ENCODE results near the gene FGF21.

Gene FGF21

DNA sequence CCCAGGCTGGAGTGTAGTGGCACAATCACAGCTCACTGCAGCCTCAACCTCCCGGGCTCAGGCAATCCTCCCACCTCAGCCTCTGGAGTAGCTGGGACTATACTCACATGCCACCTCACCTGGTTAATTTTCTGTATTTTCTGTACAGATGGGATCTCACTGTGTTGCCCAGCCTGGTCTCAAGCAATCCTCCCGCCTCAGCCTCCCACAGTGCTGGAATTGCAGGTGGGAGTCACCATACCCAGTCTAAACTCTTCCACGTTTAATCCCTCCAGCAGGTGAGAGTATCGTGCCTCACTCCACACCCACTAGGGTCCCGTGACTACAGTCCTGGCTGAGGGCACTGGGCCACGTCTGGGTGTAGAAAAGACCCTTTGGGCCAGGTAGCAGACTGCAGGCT is 39.0 kb downstream of the FGF21 start:
- DNase-seq, result no peak

GRCh38 chr19:48795055-48795684 is 39.8 kb downstream of the FGF21 start:
- DNase-seq, result peak; percentile 96

GRCh38 chr19:48795685-48796070 is 40.4 kb downstream of the FGF21 start:
- no peak for DNase-seq

DNA sequence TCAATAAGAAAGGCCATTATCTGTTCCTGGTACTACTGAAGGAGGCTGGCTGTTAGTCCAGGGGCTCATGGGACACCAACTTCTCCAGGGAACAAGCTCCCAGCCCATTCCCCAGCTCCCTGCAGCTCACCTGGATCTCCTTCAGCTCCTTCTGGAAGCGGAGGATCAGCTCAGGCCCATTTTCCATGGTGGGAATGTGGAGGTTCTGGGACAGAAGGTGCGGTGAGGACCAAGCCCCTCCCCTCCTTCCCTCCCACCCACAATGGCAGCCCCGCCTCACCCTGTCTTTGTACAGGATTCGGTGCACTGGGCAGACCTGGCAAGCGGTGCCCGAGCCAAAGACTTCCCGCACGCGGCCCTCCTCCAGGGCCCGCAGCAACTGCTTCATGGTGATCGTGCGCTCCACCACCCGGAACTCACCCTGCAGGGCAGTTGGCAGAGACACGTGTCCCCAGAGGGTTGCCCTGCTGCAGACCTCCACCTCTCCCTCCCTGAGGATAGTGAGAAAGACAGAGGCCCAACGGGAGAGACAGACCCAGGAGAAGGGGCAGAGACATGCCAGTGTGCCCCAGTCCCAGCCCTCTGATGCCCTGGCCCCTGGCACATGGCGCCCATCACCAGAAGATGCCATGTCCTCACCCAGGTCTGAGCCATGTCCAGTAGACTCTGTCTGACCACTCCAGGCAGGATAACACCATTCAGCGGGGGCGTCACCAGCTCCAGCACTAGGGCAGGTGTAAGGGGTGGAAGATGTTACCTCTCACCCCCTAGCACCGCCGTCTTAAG is 41.2 kb downstream of the FGF21 start:
- DNase-seq, result no peak

DNA sequence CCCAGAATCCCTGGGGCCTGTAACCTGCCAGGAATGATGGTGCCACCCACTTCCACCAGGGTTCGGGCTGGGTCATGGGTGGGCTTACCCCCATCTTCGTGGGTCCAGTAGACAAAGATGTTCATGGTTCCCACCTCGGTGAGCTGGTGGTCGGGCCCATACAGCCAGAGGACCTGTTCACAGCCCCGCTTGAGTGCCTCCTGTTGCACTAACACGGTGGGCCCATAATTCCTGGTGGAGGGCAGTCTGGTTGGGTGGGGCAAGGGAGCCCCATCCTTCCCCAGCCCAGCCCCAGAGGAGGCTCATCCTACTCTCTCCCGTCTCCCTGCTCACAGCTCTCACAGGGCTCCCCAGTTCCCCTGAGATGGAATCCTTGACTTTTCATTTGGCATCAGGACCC is 41.8 kb downstream of the FGF21 start:
- DNase-seq, result no peak

DNA sequence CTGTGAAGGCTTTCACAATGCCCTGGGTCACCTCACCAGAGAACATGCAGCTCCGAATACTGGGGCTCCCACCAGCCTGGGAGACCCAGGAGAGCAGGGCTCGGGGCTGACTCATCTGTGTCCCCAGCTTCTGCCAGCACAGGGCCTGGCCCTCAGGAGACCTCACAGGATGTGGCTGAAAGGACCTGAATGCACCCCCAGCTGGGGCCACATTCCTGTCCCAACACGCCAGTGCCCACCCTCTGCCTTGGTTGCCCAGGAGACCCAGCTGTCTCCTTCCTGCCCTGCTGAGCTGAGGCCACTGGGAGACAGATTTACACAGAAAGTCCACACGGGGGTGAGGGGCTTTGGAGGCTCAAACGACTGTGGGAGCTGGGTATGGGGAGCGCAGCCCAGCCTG is 43.6 kb downstream of the FGF21 start:
- no peak for DNase-seq

DNA sequence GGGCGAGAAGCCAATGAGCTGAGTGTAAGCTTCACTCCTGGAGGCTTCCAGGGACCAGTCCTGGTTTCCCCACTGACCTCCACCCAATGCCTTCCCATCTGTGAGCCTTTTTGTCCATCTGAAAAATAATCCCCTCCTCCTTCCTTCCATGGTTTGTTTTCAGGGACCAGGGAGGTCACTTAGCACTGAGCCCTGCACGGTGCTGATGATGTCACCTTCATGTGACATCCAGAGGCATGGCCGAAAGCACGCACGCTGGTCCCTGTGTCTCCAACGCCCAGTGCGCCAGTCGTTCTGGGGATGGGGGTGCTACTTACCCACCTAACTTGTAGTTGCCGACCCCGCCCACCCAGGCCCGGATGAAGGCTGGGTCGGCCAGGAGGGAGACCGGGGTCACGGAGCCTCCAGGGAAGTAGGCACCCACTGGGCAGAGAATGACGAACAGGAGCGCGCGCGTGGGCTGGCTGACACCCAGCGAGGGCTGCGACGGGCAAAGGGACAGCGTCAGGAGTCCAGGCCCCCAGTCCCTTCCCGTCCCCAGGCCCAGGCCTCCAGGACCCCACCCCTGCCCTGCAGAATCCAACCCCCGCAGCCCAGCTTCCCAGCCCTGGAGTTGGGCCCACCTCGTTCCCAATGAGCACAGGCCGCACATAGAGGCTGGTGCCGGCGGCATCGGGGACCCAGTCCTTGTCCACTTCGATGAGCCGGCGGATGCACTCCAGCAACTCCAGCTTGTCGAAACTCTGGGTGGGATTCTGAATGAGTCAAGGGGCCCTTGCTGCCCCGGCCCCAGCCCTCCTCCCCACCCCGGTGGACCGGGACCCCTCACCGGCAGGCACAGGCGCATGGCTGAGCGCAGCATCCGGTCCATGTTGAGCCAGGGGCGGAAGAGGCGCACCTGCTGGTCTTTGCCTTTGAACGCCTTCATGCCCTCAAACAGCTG is 44.3 kb downstream of the FGF21 start:
- no peak for DNase-seq

GRCh38 chr19:48802623-48803022 is 47.3 kb downstream of the FGF21 start:
- no peak for DNase-seq

DNA sequence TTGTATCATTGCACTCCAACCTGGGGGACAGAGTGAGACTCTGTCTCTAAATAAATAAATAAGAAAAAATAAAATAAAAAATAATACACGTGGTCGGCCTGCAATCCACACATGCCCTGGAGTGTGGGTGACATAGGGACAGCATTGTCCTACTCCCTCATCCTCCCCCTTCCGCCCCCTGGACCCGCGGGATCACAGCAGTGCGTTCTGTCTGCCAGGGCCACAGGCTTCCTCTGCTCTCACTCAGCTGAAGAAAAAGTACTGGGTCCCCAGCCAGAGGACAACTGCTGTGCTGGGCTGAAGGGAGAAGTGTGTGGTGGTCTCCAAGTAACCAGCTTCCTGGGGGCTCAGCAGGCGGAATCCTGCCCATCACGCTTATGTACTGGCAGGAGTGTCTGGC is 49.2 kb downstream of the FGF21 start:
- no peak for DNase-seq

DNA sequence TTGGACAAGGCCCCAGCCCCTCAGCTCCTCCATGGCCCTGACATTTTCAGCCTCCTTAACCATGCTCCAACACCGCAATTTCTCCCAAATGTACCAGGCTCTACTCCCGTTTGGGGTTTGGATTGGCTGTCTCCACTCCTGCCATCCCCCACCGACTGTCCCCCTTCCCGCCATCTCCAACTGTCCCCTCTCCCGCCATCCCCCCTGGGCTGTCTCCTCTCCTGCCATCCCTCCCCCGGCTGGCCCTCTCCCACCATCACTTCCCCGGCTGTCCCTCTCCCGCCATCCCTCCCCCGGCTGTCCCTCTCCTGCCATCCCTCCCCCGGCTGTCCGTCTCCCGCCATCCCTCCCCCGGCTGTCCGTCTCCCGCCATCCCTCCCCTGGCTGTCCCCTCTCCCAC is 50.1 kb downstream of the FGF21 start:
- DNase-seq, result no peak

GRCh38 chr19:48806518-48806817 is 51.1 kb downstream of the FGF21 start:
- DNase-seq, result no peak

- peak; percentile 88 for DNase-seq
These were observed 51.7 kb downstream of the FGF21 start for GRCh38 chr19:48806818-48807589.

GRCh38 chr19:48807590-48808308 is 52.4 kb downstream of the FGF21 start:
- peak; percentile 64 for DNase-seq
